Central memory CD4-positive, alpha-beta T cell (primary cell): Measurements from ENCODE around the gene ADARB2.
"Not testable (repeated sequence)": the region's sequence is repeated elsewhere in the genome, so short reads cannot be mapped to it uniquely, and the experiment has no call there.

ENCODE experiments used
- DNase-seq: peaks from one replicate; pipeline ENCODE4 v3.0.0; 2022

Gene ADARB2

DNA sequence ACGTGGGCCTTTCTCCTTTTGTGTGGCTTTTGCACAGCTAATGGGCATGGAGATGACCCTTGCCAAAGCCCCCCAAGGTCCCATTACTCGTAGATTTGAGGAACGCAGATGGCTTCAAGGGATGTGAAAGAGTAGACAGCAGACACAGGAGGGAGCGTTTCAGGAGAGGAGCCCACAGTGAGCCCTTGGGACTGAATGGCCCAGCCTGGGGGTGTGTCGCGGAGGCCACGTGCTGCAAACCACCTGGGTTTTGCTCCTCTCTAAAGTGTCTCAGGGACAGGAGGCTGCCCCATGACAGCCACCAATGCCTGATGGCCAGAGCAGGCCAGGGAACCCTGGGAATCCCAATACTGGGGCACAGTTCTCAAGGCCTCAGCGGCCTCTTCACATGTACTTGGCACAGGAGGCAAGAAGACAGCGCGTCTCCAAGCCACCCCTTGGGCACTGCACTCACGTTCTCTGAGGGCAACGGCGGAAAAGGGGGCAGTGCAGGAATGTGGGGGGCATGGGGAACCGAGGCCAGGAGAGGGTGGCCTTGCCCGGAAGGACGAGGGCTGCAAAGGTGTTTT, 495.9 kb downstream of the ADARB2 start:
- no peak for DNase-seq

DNA sequence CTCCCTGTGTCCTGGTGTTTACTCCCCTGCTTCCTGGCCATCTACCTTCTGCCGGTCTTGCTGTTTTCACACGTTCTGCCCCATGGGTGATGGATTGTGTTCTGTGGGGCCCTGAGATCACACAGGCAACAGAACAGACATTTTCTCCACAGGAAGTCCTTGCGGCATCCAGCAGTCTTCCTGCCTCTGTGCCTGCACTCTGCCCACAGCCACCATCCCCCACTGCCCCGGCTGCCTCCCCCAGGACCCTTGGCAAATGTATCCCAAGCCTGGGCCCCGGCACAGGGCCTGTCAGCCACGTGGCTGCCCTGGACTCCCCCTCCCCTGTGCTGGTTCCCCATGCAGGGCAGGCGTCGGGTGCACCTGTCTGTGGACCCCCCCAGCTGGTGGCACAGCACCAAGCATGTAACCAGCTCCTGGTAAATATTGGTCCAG, 497.0 kb downstream of the ADARB2 start:
- no peak for DNase-seq

DNA sequence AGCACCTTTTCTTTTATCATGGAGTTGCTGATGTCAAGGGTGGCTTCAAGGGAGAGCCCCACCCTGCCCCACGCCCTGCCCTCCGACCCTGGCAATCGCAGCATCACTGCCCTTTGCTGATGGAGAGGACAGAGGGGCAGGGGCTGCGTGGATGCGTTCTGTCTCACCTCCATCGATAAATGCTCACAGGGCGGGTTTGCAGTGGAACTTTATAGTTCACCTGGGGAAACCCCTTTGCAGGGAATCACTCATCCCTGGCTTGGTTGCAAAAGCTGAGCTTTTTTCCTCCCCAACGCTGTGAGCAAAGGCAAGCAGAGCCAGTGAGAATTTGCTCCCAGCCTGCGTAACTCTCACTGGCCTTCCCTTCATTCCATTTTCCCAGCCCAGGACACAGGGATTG, 504.3 kb downstream of the ADARB2 start:
- DNase-seq = no peak

DNA sequence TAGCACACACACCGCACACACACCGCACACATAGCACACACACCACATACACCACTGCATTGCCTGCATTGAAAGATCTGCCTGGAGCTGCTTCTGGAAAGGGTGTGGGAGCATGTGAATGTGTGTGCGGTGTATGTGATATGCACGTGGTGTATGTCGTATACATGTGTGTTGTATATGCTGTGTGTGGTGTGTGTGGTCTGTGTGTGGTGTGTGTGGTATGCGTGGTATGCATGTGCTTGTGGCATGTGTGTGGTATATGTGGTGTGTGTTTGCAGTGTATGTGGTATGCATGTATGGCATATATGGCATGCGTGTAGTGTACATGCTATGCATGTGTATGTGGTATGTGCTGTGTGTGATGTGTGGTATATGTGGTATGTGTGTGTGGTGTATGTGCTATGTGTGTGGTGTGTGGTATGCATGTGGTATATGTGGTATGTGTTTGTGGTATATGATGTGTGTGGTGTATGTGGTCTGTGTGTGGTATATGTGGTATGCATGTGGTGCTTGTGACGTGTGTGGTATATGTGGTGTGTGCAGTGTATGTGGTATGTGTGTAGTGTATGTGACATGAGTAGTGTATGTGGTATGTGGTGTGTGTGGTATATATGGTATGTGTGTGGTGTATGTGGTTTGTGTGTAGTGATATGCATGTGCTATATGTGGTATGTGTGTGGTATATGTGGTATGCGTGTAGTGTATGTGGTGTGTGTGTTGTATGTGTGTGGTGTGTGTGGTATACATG, 505.0 kb downstream of the ADARB2 start:
- DNase-seq = no peak

- no peak for DNase-seq
Measured at GRCh38 chr10:1230592-1231275, 506.6 kb downstream of the ADARB2 start.

DNA sequence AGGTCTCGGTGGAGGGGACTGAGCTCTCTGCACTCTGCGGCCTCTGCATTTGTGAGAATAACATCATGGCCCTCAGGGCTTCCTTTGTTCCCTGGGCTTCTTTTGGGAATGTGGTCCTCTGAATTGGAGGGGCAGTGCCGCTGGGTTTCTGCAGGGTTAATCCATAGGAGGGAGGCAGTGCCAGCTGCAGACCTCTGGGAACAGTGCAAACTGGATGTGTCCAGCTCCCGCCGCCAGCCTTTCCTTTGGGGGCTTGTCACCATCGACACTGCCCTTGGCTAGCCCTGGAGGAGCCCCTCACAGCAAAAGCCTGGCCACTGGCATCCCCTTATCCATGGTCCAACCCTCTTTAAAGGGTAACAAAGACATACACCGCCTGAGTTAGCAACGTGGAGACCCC, 507.2 kb downstream of the ADARB2 start:
- DNase-seq = no peak

DNA sequence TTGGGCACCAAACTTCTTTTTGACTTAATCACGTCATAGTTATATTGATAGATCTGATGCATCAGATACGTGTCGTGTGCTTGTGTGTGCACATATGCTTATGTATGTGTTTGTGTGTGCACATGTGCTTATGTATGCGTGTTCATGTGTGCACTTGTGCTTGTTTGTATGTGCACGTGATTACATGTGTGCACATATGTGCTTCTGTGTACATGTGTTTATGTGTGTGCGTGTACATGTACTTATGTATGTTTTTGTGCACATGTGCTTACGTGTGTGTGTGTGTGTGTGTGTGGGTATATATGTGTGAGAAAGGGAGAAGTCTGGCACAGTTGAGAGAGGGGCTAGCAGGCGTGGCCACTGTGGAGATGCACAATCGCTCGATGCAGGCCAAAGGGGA, 507.8 kb downstream of the ADARB2 start:
- DNase-seq = no peak

DNA sequence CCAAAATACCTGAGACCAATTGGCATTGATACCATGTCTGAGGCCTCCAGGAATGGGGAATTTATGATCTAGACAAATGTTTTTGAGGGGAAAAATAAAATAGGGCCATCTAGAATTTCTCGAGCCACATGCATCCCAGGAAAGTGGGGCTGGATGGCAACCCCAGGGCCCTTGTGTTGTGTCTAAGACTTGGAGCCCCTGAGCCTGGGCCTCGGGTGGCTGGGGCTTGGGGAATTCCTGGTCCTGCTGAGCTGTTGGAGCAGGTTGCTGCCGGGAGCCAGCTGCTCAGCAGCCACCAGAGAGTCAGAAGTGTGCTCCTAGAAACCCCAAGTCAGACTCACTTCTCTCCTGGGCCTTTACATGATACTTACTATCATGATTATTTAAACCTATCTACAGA, 508.2 kb downstream of the ADARB2 start:
- no peak for DNase-seq

GRCh38 chr10:1228467-1228975, 508.8 kb downstream of the ADARB2 start:
- DNase-seq = no peak

GRCh38 chr10:1227510-1228402, 509.6 kb downstream of the ADARB2 start:
- no peak for DNase-seq

- DNase-seq = not testable (repeated sequence)
Measured at GRCh38 chr10:1226907-1227306, 510.4 kb downstream of the ADARB2 start.

- DNase-seq = not testable (repeated sequence)
Measured at GRCh38 chr10:1219874-1220273, 517.5 kb downstream of the ADARB2 start.

DNA sequence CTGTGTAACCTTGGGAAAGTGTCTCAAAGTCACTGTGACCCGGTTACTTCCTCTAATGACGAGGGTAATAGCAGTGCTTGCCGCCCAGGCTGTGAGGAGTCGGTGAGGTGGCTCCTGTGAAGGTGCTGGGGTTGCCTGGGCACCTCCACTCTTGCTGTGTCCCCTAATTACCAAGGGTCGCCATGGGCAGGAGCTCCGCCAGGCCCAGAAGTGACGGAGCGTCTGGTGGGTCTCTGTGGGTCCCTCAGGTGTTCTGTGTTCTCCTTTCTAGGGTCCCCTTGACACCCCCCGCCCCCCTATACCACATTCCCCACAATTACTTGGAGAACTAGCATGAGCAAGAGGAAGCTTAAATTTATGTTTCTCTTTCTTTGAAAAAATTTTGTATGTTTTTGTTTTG, 519.7 kb downstream of the ADARB2 start:
- DNase-seq = no peak

GRCh38 chr10:1217237-1217587, 520.1 kb downstream of the ADARB2 start:
- DNase-seq = no peak

- no peak for DNase-seq
Measured at GRCh38 chr10:1216574-1217236, 520.6 kb downstream of the ADARB2 start.

DNA sequence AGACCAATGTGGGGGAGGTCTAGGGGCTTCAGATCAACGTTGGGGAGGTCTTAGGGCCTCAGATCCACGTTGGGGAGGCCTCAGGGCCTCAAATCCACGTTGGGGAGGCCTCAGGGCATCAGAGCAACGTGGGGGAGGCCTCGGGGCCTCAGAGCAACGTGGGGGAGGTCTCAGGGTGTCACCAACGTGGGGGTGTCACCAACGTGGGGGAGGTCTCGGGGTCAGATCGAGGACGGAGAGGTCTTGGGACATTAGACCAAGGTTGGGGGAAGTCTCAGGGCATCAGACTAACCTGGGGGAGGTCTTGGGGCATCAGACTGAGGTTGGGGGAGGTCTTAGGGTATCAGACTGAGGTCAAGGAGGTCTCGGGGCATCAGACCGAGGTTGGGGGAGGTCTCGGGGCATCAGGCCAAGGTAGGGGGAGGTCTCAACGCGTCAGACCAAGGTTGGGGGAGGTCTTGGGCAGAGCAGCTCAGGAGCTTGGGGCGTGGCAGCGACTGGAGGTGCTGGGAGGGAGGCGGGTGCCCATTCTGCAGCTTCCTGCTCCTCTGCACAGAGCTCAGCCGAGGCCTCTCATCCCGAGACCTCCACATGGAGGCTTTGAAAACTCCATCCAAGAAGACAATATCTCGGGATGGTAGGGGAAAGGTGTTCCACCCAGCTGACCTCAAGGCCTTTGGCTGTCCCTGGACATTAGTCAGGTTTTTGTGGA, 521.3 kb downstream of the ADARB2 start:
- DNase-seq = no peak

DNA sequence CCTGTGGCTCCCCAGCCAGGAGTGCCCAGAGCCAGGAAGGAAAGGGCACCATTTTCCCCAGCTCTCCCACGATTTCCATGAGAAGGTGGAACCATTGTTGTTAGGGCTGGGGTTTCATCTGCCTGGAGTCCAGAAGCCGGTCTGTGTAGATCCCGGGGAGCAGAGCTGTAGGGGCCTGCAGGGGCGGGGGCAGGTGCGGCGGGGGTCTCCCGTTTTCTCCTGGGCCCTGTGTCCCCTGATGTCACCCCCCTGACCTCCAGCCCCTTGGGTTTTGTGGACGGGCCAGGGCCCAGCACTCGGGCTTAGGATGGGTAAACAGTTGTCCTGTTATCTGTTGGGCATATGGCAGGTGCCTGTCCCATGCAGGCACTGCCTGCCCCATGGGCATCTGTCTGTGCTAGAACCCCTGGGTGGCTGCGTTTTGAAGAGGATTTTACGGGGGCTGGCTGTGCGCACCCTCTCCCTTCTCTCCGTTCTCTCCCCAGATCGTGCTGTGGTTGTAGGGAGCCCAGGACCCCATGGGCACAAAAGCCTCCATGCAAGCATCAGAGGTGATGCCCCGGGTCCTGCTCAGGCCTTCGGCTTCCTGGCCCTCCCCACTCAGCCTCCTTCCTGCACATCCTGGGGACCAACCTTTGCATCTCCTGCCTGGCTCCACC, 522.3 kb downstream of the ADARB2 start:
- no peak for DNase-seq

DNA sequence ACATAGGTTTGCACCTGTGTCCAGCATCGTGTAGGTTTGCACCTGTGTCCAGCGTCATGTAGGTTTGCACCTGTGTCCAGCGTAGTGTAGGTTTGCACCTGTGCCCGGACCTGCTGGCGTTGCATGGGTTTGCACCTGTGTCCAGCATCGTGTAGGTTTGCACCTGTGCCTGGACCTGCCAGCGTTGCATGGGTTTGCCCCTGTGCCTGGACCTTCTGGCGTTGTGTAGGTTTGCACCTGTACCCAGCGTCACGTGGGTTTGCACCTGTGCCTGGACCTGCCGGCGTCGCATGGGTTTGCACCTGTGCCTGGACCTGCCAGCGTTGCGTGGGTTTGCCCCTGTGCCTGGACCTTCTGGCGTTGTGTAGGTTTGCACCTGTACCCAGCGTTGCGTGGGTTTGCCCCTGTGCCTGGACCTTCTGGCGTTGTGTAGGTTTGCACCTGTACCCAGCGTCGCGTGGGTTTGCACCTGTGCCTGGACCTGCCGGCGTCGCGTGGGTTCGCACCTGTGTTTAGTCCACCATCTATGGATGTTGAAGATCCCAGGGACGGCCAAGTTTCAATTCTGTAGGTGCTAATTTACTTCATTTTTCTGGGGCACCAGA, 523.2 kb downstream of the ADARB2 start:
- DNase-seq = no peak

DNA sequence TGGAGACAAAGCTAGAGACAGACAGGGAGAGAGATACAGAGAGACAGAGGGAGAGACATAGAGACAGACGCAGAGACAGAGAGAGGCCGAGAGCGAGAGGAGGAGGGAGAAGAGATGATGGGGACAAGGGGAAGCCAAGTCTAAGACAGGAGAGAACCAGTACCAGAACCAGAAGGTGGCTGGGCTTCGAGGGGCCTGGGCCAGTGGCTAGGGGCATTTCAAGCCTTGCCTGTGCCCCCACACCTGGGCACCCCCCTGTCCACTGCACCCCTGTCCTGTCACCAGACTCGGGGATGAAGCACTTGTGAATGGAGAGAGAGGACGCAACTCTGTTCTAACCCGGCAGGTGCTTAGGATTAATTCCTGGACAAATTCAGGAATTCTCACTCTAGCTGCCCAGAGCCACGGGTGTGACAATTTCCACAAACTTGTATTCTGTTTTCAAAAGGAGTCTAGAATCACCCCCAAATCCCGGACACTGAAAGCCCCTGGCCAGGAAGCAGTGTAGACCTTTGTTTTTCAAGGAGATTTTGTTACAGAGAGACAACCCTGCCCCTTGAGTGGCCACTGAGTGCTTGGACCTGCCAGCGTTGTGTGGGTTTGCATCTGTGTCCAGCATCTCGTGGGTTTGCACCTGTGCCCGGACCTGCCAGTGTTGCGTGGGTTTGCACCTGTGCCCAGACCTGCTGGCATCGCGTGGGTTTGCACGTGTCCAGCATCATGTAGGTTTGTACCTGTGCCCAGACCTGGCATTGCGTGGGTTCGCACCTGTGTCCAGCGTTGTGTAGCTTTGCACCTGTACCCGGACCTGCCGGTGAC, 523.9 kb downstream of the ADARB2 start:
- DNase-seq = no peak
